Kidney (tissue), 14 donors: ENCODE data around the gene BCAN. TPM values are rescaled to one million over a fixed set of nuclear protein-coding genes. Genes with fewer than 3 reads are reported as not detected.

Experiments
- DNase-seq, 5 donors: peaks; one replicate each; pipeline ENCODE4 v3.0.0-alpha.2; 2013 to 2020
- FAIRE-seq: peaks from 2 replicates; lab custom pipeline; 2012; peaks lifted over from hg19 to GRCh38; lab: Jason Lieb, UNC
- H3K27ac ChIP-seq, 2 donors: one replicate each; pipeline ENCODE4 v1.7.0; 2013; ENCODE audit warnings: low read depth in 2 of 2, low read length in 2 of 2, inconsistent platforms in 1 of 2
- H3K27me3 ChIP-seq: one replicate; pipeline ENCODE4 v1.7.1; 2013; ENCODE audit warnings: low read length, inconsistent platforms; ENCODE audit not compliant: control insufficient read depth, insufficient read depth
- H3K36me3 ChIP-seq, 3 donors: one replicate each; pipeline versions ENCODE4 v1.7.0 to v1.7.1; 2013; ENCODE audit warnings: low read length in 3 of 3, control low read depth in 1 of 3, inconsistent platforms in 1 of 3; ENCODE audit not compliant: insufficient read depth in 3 of 3, control insufficient read depth in 2 of 3
- H3K4me1 ChIP-seq, 3 donors: one replicate each; pipeline versions ENCODE4 v1.7.0 to v1.7.1; 2013; ENCODE audit warnings: low read length in 3 of 3, inconsistent platforms in 1 of 3, low read depth in 1 of 3; ENCODE audit not compliant: control insufficient read depth in 2 of 3, insufficient read depth in 2 of 3
- H3K4me3 ChIP-seq, 3 donors: one replicate each; pipeline versions ENCODE4 v1.7.0 to v1.8.1; 2013; ENCODE audit warnings: low read length in 3 of 3, control low read depth in 1 of 3, inconsistent platforms in 1 of 3
- H3K9ac ChIP-seq, 3 donors: one replicate each; pipeline versions ENCODE4 v1.7.0 to v1.7.1; 2013; ENCODE audit warnings: low read length in 3 of 3, control low read depth in 1 of 3, inconsistent platforms in 1 of 3
- H3K9me3 ChIP-seq, 3 donors: one replicate each; pipeline versions ENCODE4 v1.7.0 to v1.7.1; 2013; ENCODE audit warnings: low read length in 3 of 3, control low read depth in 1 of 3, inconsistent platforms in 1 of 3; ENCODE audit not compliant: control insufficient read depth in 2 of 3, insufficient read depth in 1 of 3
- intact Hi-C: fragments of 100-400 bp; cut with DNase I; formaldehyde crosslinking; loops from one replicate; pipeline ENCODE4 v1.11.1; 2022
- polyA plus RNA-seq: library from polyadenylated mRNA; stranded (reverse); fragments of 350-450 nt; fragmentation: Illumina TruSeq; extraction: RNeasy Lipid Tissue Mini Kit (QIAGEN cat#74804); gene quantifications from one replicate; pipeline ENCODE4 v1.2.3, GENCODE V29; 2014; ENCODE audit warnings: low read depth, low replicate concordance; ENCODE audit not compliant: insufficient read depth
- total RNA-seq: library from RNA; stranded (reverse); fragmentation: NEBNext Ultra II Directional; extraction: Animal tissue kit (Norgen Biotek cat#: 25700); gene quantifications from one replicate; pipeline ENCODE4 v1.2.1, GENCODE V29; 2021
- TF ChIP-seq, protein P1 (sequence below): IDR thresholded peaks from 3 replicates; pipeline ENCODE4 v1.5.1; 2012; ENCODE audit warnings: mild to moderate bottlenecking, moderate library complexity, borderline replicate concordance; ENCODE audit not compliant: insufficient read depth; ENCODE audit errors: extremely low read depth
- donor health status: control.
- donor health status: control.
- donor health status: control.
- donor health status: control.
- donor health status: control.
- donor health status: DM: yes; HTN: yes; CAD: no.
- donor health status: Normal renal cell carcinoma (clear cell type).

The BCAN gene
- total and polyA plus RNA-seq, 2 donors from 2014 or later = 0.19 to 0.45 TPM

DNA sequence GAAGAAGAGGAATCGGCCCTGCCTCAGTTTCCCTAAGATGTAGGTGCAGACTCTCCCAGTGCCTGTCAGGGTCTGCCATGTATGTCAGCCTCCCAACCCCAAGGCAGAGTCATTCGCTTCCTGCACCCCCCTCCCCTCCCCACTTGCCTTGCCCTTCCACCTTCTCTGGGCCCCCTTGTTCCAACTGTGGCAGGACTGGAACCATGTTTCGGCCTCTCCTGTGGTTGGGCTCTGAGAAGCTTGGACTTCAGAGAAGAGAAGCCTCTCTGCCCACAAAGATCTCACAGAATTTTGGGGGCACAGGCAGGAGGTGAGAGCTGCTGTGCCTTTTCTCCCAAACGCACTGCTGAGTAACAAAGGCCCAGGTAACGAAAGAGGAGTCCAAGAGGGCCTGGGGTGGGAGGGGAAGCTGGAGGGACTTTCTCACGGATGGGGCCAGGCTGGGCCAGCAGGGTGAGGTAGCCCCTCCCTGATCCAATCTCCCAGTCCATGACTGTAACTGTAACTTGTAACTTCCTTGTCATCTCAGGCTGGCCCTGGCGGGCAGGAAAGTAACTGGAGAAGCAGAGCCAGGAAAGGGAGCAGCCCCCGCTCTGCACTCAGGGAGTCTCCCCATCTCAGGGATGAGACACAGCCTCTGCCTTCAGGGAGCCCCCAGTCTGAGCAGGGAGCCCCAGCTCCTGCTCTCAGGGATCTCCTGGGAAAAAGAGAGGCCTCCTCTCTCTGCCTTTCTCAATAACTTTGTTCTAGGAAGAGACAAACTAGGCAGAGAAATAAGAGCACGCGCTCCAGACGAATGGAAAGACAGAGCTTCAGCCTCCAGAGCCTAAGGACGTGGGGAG, 52.2 kb downstream of the BCAN start:
- DNase-seq = peak in 4 of 5 donors; percentile 77 to 90 (median 88)
- H3K36me3 ChIP-seq = no peaks in the 10 kb centered on the region
- no peaks in the 10 kb centered on the region for H3K27me3 ChIP-seq
- TF ChIP-seq, protein P1, sequence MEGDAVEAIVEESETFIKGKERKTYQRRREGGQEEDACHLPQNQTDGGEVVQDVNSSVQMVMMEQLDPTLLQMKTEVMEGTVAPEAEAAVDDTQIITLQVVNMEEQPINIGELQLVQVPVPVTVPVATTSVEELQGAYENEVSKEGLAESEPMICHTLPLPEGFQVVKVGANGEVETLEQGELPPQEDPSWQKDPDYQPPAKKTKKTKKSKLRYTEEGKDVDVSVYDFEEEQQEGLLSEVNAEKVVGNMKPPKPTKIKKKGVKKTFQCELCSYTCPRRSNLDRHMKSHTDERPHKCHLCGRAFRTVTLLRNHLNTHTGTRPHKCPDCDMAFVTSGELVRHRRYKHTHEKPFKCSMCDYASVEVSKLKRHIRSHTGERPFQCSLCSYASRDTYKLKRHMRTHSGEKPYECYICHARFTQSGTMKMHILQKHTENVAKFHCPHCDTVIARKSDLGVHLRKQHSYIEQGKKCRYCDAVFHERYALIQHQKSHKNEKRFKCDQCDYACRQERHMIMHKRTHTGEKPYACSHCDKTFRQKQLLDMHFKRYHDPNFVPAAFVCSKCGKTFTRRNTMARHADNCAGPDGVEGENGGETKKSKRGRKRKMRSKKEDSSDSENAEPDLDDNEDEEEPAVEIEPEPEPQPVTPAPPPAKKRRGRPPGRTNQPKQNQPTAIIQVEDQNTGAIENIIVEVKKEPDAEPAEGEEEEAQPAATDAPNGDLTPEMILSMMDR = no peak
- H3K9ac ChIP-seq = no peak overlapping the region
- no peaks in the 10 kb centered on the region for H3K9me3 ChIP-seq
- peaks cover 0 to 12% (median 6%) of the 10 kb centered on the region in 3 donors for H3K4me1 ChIP-seq
- intact Hi-C loops = no loop called here
- no peak overlapping the region for H3K27ac ChIP-seq
- no peak overlapping the region for H3K4me3 ChIP-seq
- no peak for FAIRE-seq

DNA sequence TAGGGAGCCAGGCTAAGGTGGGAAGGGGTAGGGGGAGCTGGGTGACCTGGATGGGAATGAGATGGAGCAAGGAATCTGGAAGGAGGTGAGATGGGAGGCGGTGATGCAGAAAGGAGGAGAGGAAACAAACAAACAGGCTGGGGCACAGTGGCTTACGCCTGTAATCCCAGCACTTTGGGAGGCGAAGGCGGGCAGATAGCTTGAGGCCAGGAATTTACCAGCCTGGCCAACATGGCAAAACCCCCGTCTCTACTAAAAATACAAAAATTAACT, 52.7 kb downstream of the BCAN start:
- no peak overlapping the region for H3K27ac ChIP-seq
- no peaks in the 10 kb centered on the region for H3K27me3 ChIP-seq
- TF ChIP-seq, protein P1 = no peak
- FAIRE-seq (no peak), DNase-seq (no peak)
- H3K4me1 ChIP-seq = peaks cover 0 to 12% (median 6%) of the 10 kb centered on the region in 3 donors
- no peaks in the 10 kb centered on the region for H3K36me3 ChIP-seq
- intact Hi-C loops = no loop called here
- no peak overlapping the region for H3K4me3 ChIP-seq
- no peaks in the 10 kb centered on the region for H3K9me3 ChIP-seq
- no peak overlapping the region for H3K9ac ChIP-seq

DNA sequence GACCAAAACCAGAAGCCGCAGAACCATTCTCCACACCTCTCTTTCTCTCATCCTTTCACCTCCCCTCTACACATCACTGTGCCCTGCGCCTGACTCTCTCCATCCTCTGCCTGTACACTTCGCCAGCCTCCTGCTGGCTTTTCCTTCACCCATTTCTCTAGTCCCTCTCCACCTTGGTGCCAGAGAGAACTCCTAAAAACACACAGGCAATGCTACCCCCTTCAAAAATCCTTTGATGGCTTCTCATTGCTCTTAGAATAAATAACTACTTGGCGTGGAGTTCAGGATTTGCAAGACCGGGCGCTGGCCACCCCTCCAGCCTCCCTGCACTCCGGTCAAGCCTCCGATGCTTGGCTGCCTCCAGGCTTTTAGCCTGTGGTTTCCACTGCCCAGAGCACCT, 54.8 kb downstream of the BCAN start:
- no peak overlapping the region for H3K27ac ChIP-seq
- no peaks in the 10 kb centered on the region for H3K9me3 ChIP-seq
- no peak overlapping the region for H3K4me3 ChIP-seq
- intact Hi-C loops = no loop called here
- TF ChIP-seq, protein P1 = no peak
- no peak for FAIRE-seq
- DNase-seq = peak in 1 of 5 donors; percentile 48
- H3K36me3 ChIP-seq = no peaks in the 10 kb centered on the region
- no peaks in the 10 kb centered on the region for H3K27me3 ChIP-seq
- H3K9ac ChIP-seq = no peak overlapping the region
- H3K4me1 ChIP-seq = peaks cover 0 to 8% (median 6%) of the 10 kb centered on the region in 3 donors
